PFSK-1 (cell line): ENCODE data around the gene HIPK2.

ENCODE experiments used
- FOXP2 ChIP-seq: optimal IDR thresholded peaks from 2 replicates; pipeline ENCODE3; 2011; ENCODE audit warnings: borderline replicate concordance, control low read depth, inconsistent platforms; ENCODE audit not compliant: insufficient read depth; ENCODE audit errors: extremely low read length, extremely low read depth
- POLR2AphosphoS5 ChIP-seq: IDR thresholded peaks from 2 replicates; pipeline ENCODE4 v1.6.1; 2012; ENCODE audit warnings: low read depth, mild to moderate bottlenecking, control low read depth, low read length, moderate library complexity
- SIN3A ChIP-seq: IDR thresholded peaks from 2 replicates; pipeline ENCODE4 v1.6.1; 2012; ENCODE audit warnings: mild to moderate bottlenecking, low read length, moderate library complexity, borderline replicate concordance; ENCODE audit not compliant: insufficient read depth
- TAF1 ChIP-seq: IDR thresholded peaks from 2 replicates; pipeline ENCODE4 v1.6.1; 2012; ENCODE audit warnings: low read length, control low read depth, borderline replicate concordance; ENCODE audit not compliant: insufficient read depth
- TF ChIP-seq, protein P1 (sequence below), 2 experiments: IDR thresholded peaks; 2 replicates each; pipeline versions ENCODE4 v1.6.1 to v1.8.0; 2011 to 2012; ENCODE audit warnings: low read depth in 2 of 2, low read length in 2 of 2, control low read depth in 1 of 2, inconsistent platforms in 1 of 2, mild to moderate bottlenecking in 1 of 2, moderate library complexity in 1 of 2; ENCODE audit not compliant: insufficient read depth in 1 of 2

HIPK2 gene

DNA sequence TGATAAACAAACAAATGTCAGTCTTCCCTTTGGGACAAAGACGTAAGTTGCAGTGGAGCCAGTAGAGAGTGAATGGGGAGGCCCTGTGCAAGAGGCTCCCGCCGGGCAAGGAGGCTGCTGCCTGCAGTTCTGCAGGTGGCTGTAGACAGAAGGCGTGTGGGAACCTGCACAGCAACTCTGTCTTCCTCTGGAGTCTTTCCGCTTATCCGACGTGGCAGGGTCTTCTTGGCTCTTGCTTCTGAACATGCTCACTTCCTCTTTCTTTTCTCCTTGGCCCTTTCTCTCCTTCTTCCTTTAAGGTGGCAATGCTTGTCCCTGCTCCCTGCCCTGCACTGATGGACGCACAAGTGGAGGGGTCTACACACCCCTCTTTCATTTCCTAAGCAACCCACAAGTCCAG is 122.5 kb downstream of the HIPK2 start:
- TF ChIP-seq POLR2AphosphoS5 (no peak), FOXP2 (no peak), TAF1 (no peak), SIN3A (no peak)
- TF ChIP-seq, protein P1, sequence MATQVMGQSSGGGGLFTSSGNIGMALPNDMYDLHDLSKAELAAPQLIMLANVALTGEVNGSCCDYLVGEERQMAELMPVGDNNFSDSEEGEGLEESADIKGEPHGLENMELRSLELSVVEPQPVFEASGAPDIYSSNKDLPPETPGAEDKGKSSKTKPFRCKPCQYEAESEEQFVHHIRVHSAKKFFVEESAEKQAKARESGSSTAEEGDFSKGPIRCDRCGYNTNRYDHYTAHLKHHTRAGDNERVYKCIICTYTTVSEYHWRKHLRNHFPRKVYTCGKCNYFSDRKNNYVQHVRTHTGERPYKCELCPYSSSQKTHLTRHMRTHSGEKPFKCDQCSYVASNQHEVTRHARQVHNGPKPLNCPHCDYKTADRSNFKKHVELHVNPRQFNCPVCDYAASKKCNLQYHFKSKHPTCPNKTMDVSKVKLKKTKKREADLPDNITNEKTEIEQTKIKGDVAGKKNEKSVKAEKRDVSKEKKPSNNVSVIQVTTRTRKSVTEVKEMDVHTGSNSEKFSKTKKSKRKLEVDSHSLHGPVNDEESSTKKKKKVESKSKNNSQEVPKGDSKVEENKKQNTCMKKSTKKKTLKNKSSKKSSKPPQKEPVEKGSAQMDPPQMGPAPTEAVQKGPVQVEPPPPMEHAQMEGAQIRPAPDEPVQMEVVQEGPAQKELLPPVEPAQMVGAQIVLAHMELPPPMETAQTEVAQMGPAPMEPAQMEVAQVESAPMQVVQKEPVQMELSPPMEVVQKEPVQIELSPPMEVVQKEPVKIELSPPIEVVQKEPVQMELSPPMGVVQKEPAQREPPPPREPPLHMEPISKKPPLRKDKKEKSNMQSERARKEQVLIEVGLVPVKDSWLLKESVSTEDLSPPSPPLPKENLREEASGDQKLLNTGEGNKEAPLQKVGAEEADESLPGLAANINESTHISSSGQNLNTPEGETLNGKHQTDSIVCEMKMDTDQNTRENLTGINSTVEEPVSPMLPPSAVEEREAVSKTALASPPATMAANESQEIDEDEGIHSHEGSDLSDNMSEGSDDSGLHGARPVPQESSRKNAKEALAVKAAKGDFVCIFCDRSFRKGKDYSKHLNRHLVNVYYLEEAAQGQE (IDR thresholded peaks at IDR 0.05; ENCODE audit: insufficient read depth in 1 of 2, low read depth in 2 of 2, low read length in 2 of 2): no peak

DNA sequence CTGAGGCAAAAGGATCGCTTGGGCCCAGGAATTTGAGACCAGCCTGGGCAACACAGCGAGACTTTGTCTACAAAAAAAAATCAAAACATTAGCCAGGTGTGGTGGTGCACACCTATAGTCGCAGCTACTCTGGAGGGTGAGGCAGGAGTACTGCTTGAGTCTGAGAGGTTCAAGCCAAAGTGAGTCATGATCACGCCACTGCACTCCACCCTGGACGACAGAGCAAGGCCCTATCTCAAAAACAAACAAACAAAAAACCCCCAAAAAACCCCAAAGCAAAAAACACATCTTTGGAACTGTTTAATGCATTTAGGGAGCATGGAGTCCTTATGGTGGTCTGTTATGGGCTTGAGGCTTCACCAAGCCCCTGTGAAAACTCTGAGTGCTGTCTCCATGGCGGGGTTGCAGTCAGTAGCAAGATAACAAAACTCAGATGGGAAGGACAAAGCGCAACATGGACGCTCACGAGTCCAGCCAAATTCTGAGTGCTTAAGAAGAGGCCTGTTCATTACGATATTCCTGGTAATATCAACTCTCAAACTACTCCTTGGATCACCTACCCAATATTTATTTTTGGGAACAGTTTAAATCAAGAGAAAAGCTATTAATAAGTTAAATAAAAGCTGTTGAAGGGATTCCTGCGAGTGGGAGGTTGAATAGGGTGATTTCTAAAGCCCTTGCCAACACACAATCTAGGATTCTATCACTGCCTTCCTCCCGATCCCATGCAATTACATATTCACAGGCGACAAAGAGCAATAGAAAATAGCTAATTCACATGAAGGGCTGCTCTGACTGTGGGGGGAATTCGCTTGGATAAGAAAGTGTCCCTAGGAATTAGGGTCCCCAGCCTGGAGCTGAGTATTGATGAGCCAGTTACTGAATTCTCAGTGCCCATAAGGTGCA is 123.3 kb downstream of the HIPK2 start:
- TF ChIP-seq SIN3A (no peak), TAF1 (no peak), POLR2AphosphoS5 (no peak), FOXP2 (no peak)
- TF ChIP-seq, protein P1 (IDR thresholded peaks at IDR 0.05; ENCODE audit: insufficient read depth in 1 of 2, low read depth in 2 of 2, low read length in 2 of 2): no peak

DNA sequence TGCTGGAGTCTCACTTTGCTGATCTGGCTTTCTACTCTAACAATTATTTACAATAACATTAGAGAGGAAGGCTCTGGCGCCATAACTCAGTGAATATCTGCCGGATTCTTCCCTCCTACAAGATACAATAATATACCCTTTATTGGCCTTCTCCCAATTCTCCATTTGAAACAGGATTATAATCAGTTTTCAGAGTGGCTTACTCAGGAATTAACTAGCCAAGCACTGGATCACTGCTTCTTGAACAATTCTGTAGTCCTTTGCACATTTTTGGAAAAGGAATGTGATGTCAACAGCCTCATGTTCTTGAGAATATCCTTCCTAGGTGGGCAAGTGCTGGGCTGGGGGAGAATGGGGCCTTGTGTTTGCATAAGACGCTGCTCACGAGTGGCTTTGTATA is 125.9 kb downstream of the HIPK2 start:
- TF ChIP-seq SIN3A (no peak), FOXP2 (no peak), POLR2AphosphoS5 (no peak), TAF1 (no peak)
- TF ChIP-seq, protein P1 (IDR thresholded peaks at IDR 0.05; ENCODE audit: insufficient read depth in 1 of 2, low read depth in 2 of 2, low read length in 2 of 2): no peak

DNA sequence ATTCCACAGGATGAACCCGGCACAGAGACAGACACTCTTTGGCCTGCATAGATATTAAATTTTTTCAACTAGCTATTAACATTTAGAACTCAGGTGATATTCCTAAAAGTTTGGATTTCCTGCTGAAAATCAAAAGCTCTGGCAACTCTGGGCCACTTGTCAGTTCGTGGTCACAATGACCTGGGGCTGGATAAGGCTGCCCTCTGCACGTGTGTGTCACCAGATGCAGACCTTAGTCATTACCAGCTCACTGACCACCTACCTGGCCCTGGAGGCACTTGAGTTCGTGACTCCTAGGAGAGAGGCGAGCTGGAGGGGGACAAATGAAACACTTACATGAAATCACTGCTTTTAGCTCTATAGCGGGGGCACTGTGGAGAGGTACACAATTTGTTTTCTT is 126.5 kb downstream of the HIPK2 start:
- TF ChIP-seq, protein P1 (IDR thresholded peaks at IDR 0.05; ENCODE audit: insufficient read depth in 1 of 2, low read depth in 2 of 2, low read length in 2 of 2): no peak
- no peak for TF ChIP-seq TAF1
- TF ChIP-seq SIN3A: no peak
- TF ChIP-seq FOXP2: no peak
- TF ChIP-seq POLR2AphosphoS5: no peak
